Left ventricle myocardium inferior (tissue), 1 donor: Measurements from ENCODE around the gene PAM. TPM values are rescaled to one million over a fixed set of nuclear protein-coding genes. Genes with fewer than 3 reads are reported as not detected.

ENCODE experiments used
- DNase-seq: peaks from one replicate; pipeline ENCODE4 v3.0.0-alpha.2; 2020
- H3K27ac ChIP-seq: fragments of 200-600 bp; replicated peaks from 2 replicates; pipeline ENCODE4 v1.8.0; 2021
- H3K27me3 ChIP-seq: fragments of 200-600 bp; 2 replicates; pipeline ENCODE4 v1.8.0; 2021; ENCODE audit warnings: low read depth
- H3K36me3 ChIP-seq: fragments of 200-600 bp; 2 replicates; pipeline ENCODE4 v1.8.0; 2021
- H3K4me1 ChIP-seq: fragments of 200-600 bp; 2 replicates; pipeline ENCODE4 v1.8.0; 2021
- H3K4me3 ChIP-seq: fragments of 200-600 bp; 2 replicates; pipeline ENCODE4 v1.8.0; 2021; ENCODE audit warnings: mild to moderate bottlenecking, moderate library complexity
- H3K9me3 ChIP-seq: fragments of 200-600 bp; replicated peaks from 2 replicates; pipeline ENCODE4 v1.8.0; 2021
- intact Hi-C: fragments of 100-400 bp; cut with micrococcal nuclease; formaldehyde crosslinking; loops from one replicate; pipeline ENCODE4 v1.11.0; 2022
- total RNA-seq: library from RNA; stranded (reverse); fragmentation: NEBNext Ultra II Directional; extraction: Animal tissue kit (Norgen Biotek cat#: 25700); gene quantifications from one replicate; pipeline ENCODE4 v1.2.1, GENCODE V29; 2021
- TF ChIP-seq, protein P1 (sequence below): fragments of 200-600 bp; IDR thresholded peaks from 2 replicates; pipeline ENCODE4 v1.8.0; 2021; ENCODE audit warnings: antibody characterized with exemption, mild to moderate bottlenecking, borderline replicate concordance
- donor health status: DM: no; HTN: yes; CAD: no; lungs with severe emphysema.

The PAM gene
- total RNA-seq, 1 donor from 2014 or later, result 1,051 TPM

GRCh38 chr5:102781786-102782185 lies 26.7 kb downstream of the PAM start:
- TF ChIP-seq, protein P1, sequence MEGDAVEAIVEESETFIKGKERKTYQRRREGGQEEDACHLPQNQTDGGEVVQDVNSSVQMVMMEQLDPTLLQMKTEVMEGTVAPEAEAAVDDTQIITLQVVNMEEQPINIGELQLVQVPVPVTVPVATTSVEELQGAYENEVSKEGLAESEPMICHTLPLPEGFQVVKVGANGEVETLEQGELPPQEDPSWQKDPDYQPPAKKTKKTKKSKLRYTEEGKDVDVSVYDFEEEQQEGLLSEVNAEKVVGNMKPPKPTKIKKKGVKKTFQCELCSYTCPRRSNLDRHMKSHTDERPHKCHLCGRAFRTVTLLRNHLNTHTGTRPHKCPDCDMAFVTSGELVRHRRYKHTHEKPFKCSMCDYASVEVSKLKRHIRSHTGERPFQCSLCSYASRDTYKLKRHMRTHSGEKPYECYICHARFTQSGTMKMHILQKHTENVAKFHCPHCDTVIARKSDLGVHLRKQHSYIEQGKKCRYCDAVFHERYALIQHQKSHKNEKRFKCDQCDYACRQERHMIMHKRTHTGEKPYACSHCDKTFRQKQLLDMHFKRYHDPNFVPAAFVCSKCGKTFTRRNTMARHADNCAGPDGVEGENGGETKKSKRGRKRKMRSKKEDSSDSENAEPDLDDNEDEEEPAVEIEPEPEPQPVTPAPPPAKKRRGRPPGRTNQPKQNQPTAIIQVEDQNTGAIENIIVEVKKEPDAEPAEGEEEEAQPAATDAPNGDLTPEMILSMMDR, result no peak
- no peak for DNase-seq
- Histone ChIP-seq H3K27ac (peak overlapping the region; percentile 63), H3K9me3 (no peaks in the 10 kb centered on the region), H3K36me3 (no peaks in the 10 kb centered on the region), H3K27me3 (no peaks in the 10 kb centered on the region), H3K4me1 (peaks cover 51% of the 10 kb centered on the region), H3K4me3 (no peak overlapping the region)
- intact Hi-C loops, result no loop called here

- TF ChIP-seq, protein P1, result no peak
- no peak overlapping the region for H3K4me3 ChIP-seq
- no peaks in the 10 kb centered on the region for H3K9me3 ChIP-seq
- peaks cover 55% of the 10 kb centered on the region for H3K4me1 ChIP-seq
- no peak for DNase-seq
- peak overlapping the region; percentile 63 for H3K27ac ChIP-seq
- H3K36me3 ChIP-seq, result no peaks in the 10 kb centered on the region
- no peaks in the 10 kb centered on the region for H3K27me3 ChIP-seq
- intact Hi-C loops, result no loop called here
Observed at GRCh38 chr5:102782217-102782872, 27.2 kb downstream of the PAM start.

DNA sequence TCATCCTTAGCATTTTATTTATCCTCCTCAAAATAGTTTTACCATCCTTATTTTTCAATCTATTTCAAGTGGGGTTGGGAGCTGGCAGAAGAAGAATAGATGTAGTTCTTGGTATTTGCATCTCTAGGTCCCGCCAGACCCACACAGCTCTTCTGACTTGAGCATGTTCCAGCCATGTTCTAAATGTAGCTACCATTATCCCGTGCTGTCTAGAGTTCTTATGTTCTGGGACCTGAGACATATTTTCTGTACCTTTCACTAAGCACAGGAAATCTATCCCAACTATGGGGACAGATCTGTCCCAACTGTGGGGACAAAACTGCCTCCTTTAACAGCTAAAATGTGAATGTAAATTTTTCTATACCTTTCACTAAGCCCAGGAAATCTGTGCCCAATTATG lies 32.0 kb downstream of the PAM start:
- intact Hi-C loops, result no loop called here
- peak overlapping the region; percentile 7 for H3K27ac ChIP-seq
- TF ChIP-seq, protein P1, result no peak

GRCh38 chr5:102788788-102789187 lies 33.7 kb downstream of the PAM start:
- TF ChIP-seq, protein P1, result no peak
- no peak overlapping the region for H3K4me3 ChIP-seq
- DNase-seq, result no peak
- no peaks in the 10 kb centered on the region for H3K27me3 ChIP-seq
- no peaks in the 10 kb centered on the region for H3K36me3 ChIP-seq
- no peak overlapping the region for H3K27ac ChIP-seq
- peaks cover 55% of the 10 kb centered on the region for H3K4me1 ChIP-seq
- H3K9me3 ChIP-seq, result no peaks in the 10 kb centered on the region
- intact Hi-C loops, result no loop called here

More for the DNA sequence above, 32.0 kb downstream of the PAM start:
- Histone ChIP-seq H3K9me3 (no peaks in the 10 kb centered on the region), H3K4me1 (peaks cover 59% of the 10 kb centered on the region), H3K27me3 (no peaks in the 10 kb centered on the region), H3K36me3 (no peaks in the 10 kb centered on the region), H3K4me3 (no peak overlapping the region)
- DNase-seq, result no peak

- DNase-seq, result no peak
- no peaks in the 10 kb centered on the region for H3K27me3 ChIP-seq
- H3K27ac ChIP-seq, result no peak overlapping the region
- no peaks in the 10 kb centered on the region for H3K36me3 ChIP-seq
- TF ChIP-seq, protein P1, result no peak
- intact Hi-C loops, result no loop called here
- H3K4me1 ChIP-seq, result peaks cover 61% of the 10 kb centered on the region
- H3K4me3 ChIP-seq, result no peak overlapping the region
- H3K9me3 ChIP-seq, result no peaks in the 10 kb centered on the region
Observed at GRCh38 chr5:102789469-102789868, 34.4 kb downstream of the PAM start.
